Islet precursor cell (in vitro differentiated cells): ENCODE data around the gene DBH.

Experiments used
- DNase-seq: peaks from one replicate; pipeline ENCODE4 v3.0.0-alpha.2; 2018

DBH gene

GRCh38 chr9:133635533-133636531 lies at the start of gene DBH:
TSS of gene DBH (plus strand) at chr9:133636363. CDS start at chr9:133636372, 9 bp downstream.
- DNase-seq, result no peak

- no peak for DNase-seq
These were observed 49.1 kb upstream of the DBH start for GRCh38 chr9:133587051-133587450.

- DNase-seq, result no peak
These were observed 48.7 kb upstream of the DBH start for GRCh38 chr9:133587466-133587865.

- DNase-seq, result no peak
These were observed 46.5 kb upstream of the DBH start for GRCh38 chr9:133589454-133590227.

GRCh38 chr9:133590231-133590855 lies 45.8 kb upstream of the DBH start:
- DNase-seq, result no peak

GRCh38 chr9:133591116-133591910 lies 44.9 kb upstream of the DBH start:
- no peak for DNase-seq

GRCh38 chr9:133591985-133592384 lies 44.2 kb upstream of the DBH start:
- DNase-seq, result no peak

GRCh38 chr9:133592731-133593409 lies 43.3 kb upstream of the DBH start:
- DNase-seq, result no peak

GRCh38 chr9:133593587-133594253 lies 42.4 kb upstream of the DBH start:
- DNase-seq, result no peak

- DNase-seq, result no peak
These were observed 41.9 kb upstream of the DBH start for GRCh38 chr9:133594310-133594709.

- DNase-seq, result no peak
These were observed 40.3 kb upstream of the DBH start for GRCh38 chr9:133595910-133596309.

- DNase-seq, result no peak
These were observed 38.7 kb upstream of the DBH start for GRCh38 chr9:133597316-133597957.

- DNase-seq, result no peak
These were observed 37.2 kb upstream of the DBH start for GRCh38 chr9:133598978-133599377.

- DNase-seq, result no peak
These were observed 36.5 kb upstream of the DBH start for GRCh38 chr9:133599470-133600173.

- DNase-seq, result no peak
These were observed 35.4 kb upstream of the DBH start for GRCh38 chr9:133600739-133601138.

- no peak for DNase-seq
These were observed 34.4 kb upstream of the DBH start for GRCh38 chr9:133601746-133602145.

GRCh38 chr9:133602277-133602676 lies 33.9 kb upstream of the DBH start:
- no peak for DNase-seq

- DNase-seq, result no peak
These were observed 32.8 kb upstream of the DBH start for GRCh38 chr9:133603135-133603927.

GRCh38 chr9:133604214-133604613 lies 31.9 kb upstream of the DBH start:
- DNase-seq, result no peak
